SU-DHL-6 (cell line): ENCODE data around the gene SHC2.

Source experiments
- H2AFZ ChIP-seq: fragments of 200-600 bp; sonication (generic); 2 replicates; pipeline ENCODE4 v1.6.1; 2014; ENCODE audit warnings: low read depth, mild to moderate bottlenecking, moderate library complexity, mixed read lengths, antibody characterized with exemption, low read length; ENCODE audit not compliant: severe bottlenecking
- H3F3A ChIP-seq: fragments of 200-600 bp; shearing (Covaris generic); 2 replicates; pipeline ENCODE4 v1.6.0; 2016; ENCODE audit warnings: antibody characterized with exemption, mild to moderate bottlenecking; ENCODE audit not compliant: insufficient read depth
- H3K27ac ChIP-seq: fragments of 200-600 bp; sonication (generic); 2 replicates; pipeline ENCODE4 v1.5.1; 2016; ENCODE audit warnings: low read depth, mild to moderate bottlenecking, low read length, moderate library complexity, mixed read lengths
- H3K27me3 ChIP-seq: fragments of 200-600 bp; sonication (generic), shearing (Covaris generic); 2 replicates; pipeline ENCODE4 v1.6.0; 2014; ENCODE audit warnings: mild to moderate bottlenecking, low read length
- H3K36me3 ChIP-seq: fragments of 200-600 bp; sonication (generic); 2 replicates; pipeline ENCODE4 v1.6.1; 2014; ENCODE audit warnings: mild to moderate bottlenecking, low read length, mixed read lengths
- H3K4me2 ChIP-seq: fragments of 300-600, 200-600 bp; shearing (Covaris generic), sonication (generic); 2 replicates; pipeline ENCODE4 v1.6.0; 2014; ENCODE audit warnings: low read length, low read depth, mild to moderate bottlenecking; ENCODE audit not compliant: poor library complexity, severe bottlenecking
- H3K4me3 ChIP-seq: fragments of 200-600 bp; sonication (generic); 2 replicates; pipeline ENCODE4 v1.5.1; 2014; ENCODE audit warnings: antibody characterized with exemption, low read length, mild to moderate bottlenecking, mixed read lengths; ENCODE audit not compliant: insufficient read depth, poor library complexity, severe bottlenecking
- H3K79me2 ChIP-seq: fragments of 200-600 bp; sonication (generic); 2 replicates; pipeline ENCODE4 v1.6.1; 2014; ENCODE audit warnings: mild to moderate bottlenecking, low read length, moderate library complexity; ENCODE audit not compliant: insufficient read depth
- H3K9ac ChIP-seq: fragments of 200-600 bp; sonication (generic); 2 replicates; pipeline ENCODE4 v1.7.0; 2014; ENCODE audit warnings: mild to moderate bottlenecking, low read length
- H3K9me2 ChIP-seq: fragments of 200-600 bp; sonication (generic); replicated peaks from 2 replicates; pipeline ENCODE4 v1.6.1; 2014; ENCODE audit warnings: low read length; ENCODE audit not compliant: insufficient read depth
- H3K9me3 ChIP-seq: fragments of 200-600 bp; sonication (generic); 2 replicates; pipeline ENCODE4 v1.6.1; 2014; ENCODE audit warnings: low read length, mixed read lengths; ENCODE audit not compliant: insufficient read depth
- H4K20me1 ChIP-seq: fragments of 200-600 bp; sonication (generic); 2 replicates; pipeline ENCODE4 v1.6.1; 2014; ENCODE audit warnings: low read depth, mild to moderate bottlenecking, antibody characterized with exemption, low read length, moderate library complexity, mixed read lengths
- EZH2phosphoT487 ChIP-seq: fragments of 200-600 bp; sonication (generic), shearing (Covaris generic); conservative IDR thresholded peaks from 2 replicates; pipeline ENCODE4 v1.6.1; 2018; ENCODE audit warnings: mild to moderate bottlenecking, antibody characterized with exemption, low read length, moderate library complexity, mixed read lengths
- TF ChIP-seq, protein P1 (sequence below): fragments of 200-600 bp; sonication (generic); IDR thresholded peaks from one replicate; pipeline ENCODE4 v1.5.1; 2017; ENCODE audit warnings: antibody characterized with exemption, mild to moderate bottlenecking, low read length, moderate library complexity; ENCODE audit not compliant: insufficient read depth, poor library complexity, severe bottlenecking

SHC2 gene

DNA sequence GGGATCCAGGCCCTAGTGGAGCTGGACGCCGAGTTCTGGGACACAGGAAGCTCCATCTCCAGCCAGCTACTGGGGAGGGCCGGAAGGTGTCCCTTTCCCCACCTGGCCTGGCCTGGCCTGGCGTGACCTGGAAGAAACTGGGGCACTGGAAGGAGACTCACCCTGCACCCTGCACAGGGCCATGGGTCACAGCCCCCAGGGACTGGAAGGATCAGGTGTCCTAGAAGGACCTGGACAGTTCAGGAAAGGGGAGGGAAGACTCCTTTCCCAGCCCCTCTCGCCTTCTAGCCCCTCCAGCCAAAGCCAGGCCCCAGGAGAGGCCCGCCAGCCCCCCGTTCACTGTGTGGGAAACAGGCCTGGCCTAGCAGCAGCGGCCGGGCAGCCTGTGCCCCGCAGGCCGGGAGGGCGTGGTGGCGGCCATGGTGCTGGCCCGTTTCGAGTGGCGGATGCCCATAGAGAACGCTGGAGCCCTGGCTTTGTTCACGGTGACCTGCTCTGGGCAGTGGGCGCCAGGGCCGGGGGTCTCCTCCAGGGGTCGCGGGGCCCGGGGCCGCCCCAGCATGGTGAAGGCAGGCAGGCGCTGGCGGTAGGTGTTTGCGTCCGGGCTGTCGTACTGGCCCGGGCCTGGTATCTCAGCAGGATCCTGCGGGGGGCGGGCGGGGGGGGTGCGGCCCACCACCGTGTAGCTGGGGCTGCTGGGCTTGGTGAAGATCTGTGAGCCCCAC is 2.8 kb upstream of the SHC2 start:
- TF ChIP-seq, protein P1, sequence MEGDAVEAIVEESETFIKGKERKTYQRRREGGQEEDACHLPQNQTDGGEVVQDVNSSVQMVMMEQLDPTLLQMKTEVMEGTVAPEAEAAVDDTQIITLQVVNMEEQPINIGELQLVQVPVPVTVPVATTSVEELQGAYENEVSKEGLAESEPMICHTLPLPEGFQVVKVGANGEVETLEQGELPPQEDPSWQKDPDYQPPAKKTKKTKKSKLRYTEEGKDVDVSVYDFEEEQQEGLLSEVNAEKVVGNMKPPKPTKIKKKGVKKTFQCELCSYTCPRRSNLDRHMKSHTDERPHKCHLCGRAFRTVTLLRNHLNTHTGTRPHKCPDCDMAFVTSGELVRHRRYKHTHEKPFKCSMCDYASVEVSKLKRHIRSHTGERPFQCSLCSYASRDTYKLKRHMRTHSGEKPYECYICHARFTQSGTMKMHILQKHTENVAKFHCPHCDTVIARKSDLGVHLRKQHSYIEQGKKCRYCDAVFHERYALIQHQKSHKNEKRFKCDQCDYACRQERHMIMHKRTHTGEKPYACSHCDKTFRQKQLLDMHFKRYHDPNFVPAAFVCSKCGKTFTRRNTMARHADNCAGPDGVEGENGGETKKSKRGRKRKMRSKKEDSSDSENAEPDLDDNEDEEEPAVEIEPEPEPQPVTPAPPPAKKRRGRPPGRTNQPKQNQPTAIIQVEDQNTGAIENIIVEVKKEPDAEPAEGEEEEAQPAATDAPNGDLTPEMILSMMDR = no peak
- no peak for TF ChIP-seq EZH2phosphoT487
- Histone ChIP-seq H2AFZ (no peak overlapping the region), H3K27ac (no peak overlapping the region), H3K79me2 (no peaks in the 10 kb centered on the region), H3K9ac (no peak overlapping the region), H3K27me3 (no peaks in the 10 kb centered on the region), H3F3A (no peaks in the 10 kb centered on the region), H3K9me3 (no peaks in the 10 kb centered on the region), H3K4me2 (no peak overlapping the region), H3K9me2 (no peaks in the 10 kb centered on the region), H3K36me3 (no peaks in the 10 kb centered on the region), H4K20me1 (no peaks in the 10 kb centered on the region), H3K4me3 (no peak overlapping the region)

DNA sequence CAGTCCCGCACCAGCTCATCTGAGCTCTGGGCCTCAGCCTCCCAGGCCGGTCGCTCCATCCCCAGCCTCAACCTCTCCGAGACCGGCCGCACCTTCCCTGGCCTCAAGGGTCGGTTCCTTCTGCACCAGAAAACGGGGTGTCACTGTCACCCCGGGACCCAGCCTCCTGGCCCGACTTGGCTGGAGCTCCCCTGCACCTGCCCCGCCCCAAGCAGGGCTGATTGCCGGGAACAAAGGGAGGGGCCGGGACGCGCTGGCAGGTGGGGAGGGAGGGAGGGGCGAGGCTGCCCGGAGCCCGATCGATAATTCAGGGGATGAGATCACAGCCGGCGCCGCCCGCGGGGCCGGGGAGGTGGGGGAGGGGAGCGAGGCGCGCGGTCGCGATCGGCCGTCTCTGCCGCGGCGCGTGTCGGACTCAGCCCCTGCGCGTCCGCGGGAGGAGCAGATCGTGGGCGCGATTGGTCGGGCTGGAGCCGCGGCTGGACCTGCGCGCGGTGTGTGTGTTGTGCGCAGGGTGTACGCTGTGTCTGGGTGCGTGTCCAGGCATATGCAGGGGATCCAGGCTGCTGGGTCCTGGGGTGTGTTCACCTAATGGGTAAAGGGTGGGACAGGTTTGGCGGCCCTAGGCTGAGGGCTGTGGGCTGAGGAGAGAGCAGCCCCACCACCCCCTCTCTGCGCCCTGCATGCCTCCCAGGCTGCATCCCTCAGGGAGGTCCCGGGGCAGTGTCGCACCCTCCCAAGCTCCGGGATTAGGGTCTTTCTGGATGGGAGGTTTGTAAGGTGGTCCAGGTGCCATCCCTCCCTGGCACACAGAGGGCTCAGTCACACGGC is 1.1 kb upstream of the SHC2 start:
- Histone ChIP-seq H3K9me3 (peaks cover 3% of the 10 kb centered on the region; the same call in 1 of the 2 replicates), H4K20me1 (no peaks in the 10 kb centered on the region), H3K79me2 (no peaks in the 10 kb centered on the region), H3K9ac (no peak overlapping the region), H3K4me2 (no peak overlapping the region), H3K27me3 (no peaks in the 10 kb centered on the region), H3K27ac (no peak overlapping the region), H3F3A (no peaks in the 10 kb centered on the region), H3K4me3 (no peak overlapping the region), H2AFZ (no peak overlapping the region), H3K9me2 (no peaks in the 10 kb centered on the region), H3K36me3 (no peaks in the 10 kb centered on the region)
- no peak for TF ChIP-seq EZH2phosphoT487
- TF ChIP-seq, protein P1 = no peak

DNA sequence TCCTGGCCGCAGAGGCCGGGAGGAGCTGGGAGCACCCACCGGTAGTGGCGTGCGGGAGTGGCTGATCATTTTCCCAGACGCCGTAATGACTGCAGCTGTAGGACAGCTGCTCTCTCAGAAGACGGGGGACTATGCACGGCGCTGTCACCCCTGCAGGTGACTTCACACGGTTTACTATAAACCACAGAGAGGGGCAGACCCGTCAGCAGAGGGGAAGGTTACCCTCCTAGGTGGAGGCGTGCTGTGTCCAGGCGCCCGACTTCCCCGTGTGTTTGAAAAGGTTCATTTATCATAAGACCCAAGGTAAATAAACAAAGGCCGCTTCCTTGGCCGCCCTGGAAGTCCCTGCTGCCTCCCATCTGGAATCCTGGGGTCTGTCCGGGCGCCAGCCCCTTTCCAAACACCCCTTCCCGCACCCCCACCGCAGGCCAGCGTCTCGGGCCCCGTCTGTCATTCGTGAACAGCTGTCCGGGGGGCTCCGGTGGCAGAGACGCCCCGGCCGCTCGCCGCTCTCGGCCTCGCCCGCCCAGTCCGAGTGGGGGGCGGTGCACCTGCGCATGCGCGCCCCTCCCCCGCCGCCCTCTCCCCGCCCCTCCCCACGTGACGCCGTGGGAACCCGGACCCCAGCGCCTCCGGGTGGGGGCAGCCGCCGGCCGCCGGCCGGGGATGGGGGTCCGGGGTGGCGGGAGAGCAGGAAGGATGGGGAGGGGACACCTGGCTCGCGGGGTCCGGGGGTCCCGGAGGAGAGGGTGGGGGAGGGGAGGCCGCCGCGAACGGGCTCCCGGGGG is 915 bp downstream of the SHC2 start:
- Histone ChIP-seq H3K4me2 (no peak overlapping the region), H3K27ac (no peak overlapping the region), H3K27me3 (no peaks in the 10 kb centered on the region), H3K79me2 (no peaks in the 10 kb centered on the region), H2AFZ (no peak overlapping the region), H3K9me2 (no peaks in the 10 kb centered on the region), H4K20me1 (no peaks in the 10 kb centered on the region), H3K36me3 (no peaks in the 10 kb centered on the region), H3K4me3 (no peak overlapping the region), H3K9ac (no peak overlapping the region), H3K9me3 (peaks cover 9% of the 10 kb centered on the region; the same call in 1 of the 2 replicates), H3F3A (no peaks in the 10 kb centered on the region)
- TF ChIP-seq EZH2phosphoT487 = no peak
- TF ChIP-seq, protein P1 = no peak
